Endothelial cell of umbilical vein (primary cell): ENCODE data around the gene CHRNA9. TPM values are rescaled to one million over a fixed set of nuclear protein-coding genes. Genes with fewer than 3 reads are reported as not detected.

Experiments
- BruUV-seq: library from RNA; stranded (reverse); fragments of 400-500 nt; replicated peaks from 2 replicates; lab custom pipeline; 2021; lab: Mats Ljungman, UMichigan
- CTCF ChIA-PET: fragments of 300-600, 350-600 bp; sonication (Branson Sonifier 250); formaldehyde crosslinking; loops from one replicate; lab custom pipeline; 2021; ENCODE audit warnings: antibody characterized with exemption, inconsistent platforms; lab: Charles Lee
- POLR2A ChIA-PET: fragments of 300-600, 350-600 bp; sonication (Branson Sonifier 250); formaldehyde crosslinking; loops from one replicate; lab custom pipeline; 2021; ENCODE audit warnings: antibody characterized with exemption, inconsistent platforms; lab: Charles Lee
- DNase-seq: peaks from one replicate; pipeline ENCODE4 v3.0.0-alpha.2; 2011; ENCODE audit warnings: low read depth, low spot score
- FAIRE-seq: peaks from 2 replicates; lab custom pipeline; 2011; peaks lifted over from hg19 to GRCh38; lab: Jason Lieb, UNC
- H2AFZ ChIP-seq: 2 replicates; pipeline ENCODE4 v1.6.0; 2012; ENCODE audit warnings: low read depth, low read length, control low read depth, inconsistent platforms
- H3K27ac ChIP-seq: 2 replicates; pipeline ENCODE4 v1.5.1; 2011; ENCODE audit warnings: low read depth, mild to moderate bottlenecking, control low read depth, low read length, moderate library complexity; ENCODE audit not compliant: insufficient read depth
- H3K27me3 ChIP-seq, 2 experiments: 2 replicates each; pipeline versions ENCODE4 v1.6.0 to v1.6.1; 2011; ENCODE audit warnings: low read length in 2 of 2, mixed read lengths in 1 of 2; ENCODE audit not compliant: control insufficient read depth in 2 of 2, insufficient read depth in 2 of 2
- H3K36me3 ChIP-seq, 2 experiments: 2 replicates in 1 of 2; 3 replicates in 1 of 2; pipeline ENCODE4 v1.5.1; 2011; ENCODE audit warnings: low read length in 2 of 2, mild to moderate bottlenecking in 1 of 2, moderate library complexity in 1 of 2; ENCODE audit not compliant: control insufficient read depth in 2 of 2, insufficient read depth in 2 of 2; ENCODE audit errors: extremely low read depth in 1 of 2
- H3K4me1 ChIP-seq: 3 replicates; pipeline ENCODE4 v1.5.1; 2011; ENCODE audit warnings: mild to moderate bottlenecking, low read length; ENCODE audit not compliant: control insufficient read depth, insufficient read depth; ENCODE audit errors: extremely low read depth
- H3K4me2 ChIP-seq: 2 replicates; pipeline ENCODE4 v1.6.1; 2011; ENCODE audit warnings: low read length, control low read depth, mixed read lengths; ENCODE audit not compliant: insufficient read depth
- H3K4me3 ChIP-seq, 3 experiments: fragments of 200-600 bp in 1 of 3; sonication (generic), shearing (Covaris generic) in 1 of 3; replicated peaks in 1 of 3; 2 replicates each; pipeline ENCODE4 v1.5.1; 2011 to 2016; ENCODE audit warnings: control low read depth in 3 of 3, low read length in 3 of 3, mild to moderate bottlenecking in 2 of 3, inconsistent platforms in 1 of 3, low read depth in 1 of 3, moderate library complexity in 1 of 3; ENCODE audit not compliant: insufficient read depth in 1 of 3
- H3K79me2 ChIP-seq: 2 replicates; pipeline ENCODE4 v1.6.0; 2012; ENCODE audit warnings: low read length, inconsistent platforms; ENCODE audit not compliant: control insufficient read depth, insufficient read depth
- H3K9ac ChIP-seq: replicated peaks from 2 replicates; pipeline ENCODE3; 2011; ENCODE audit warnings: low read length, control low read depth; ENCODE audit not compliant: insufficient read depth; ENCODE audit errors: extremely low read depth
- H3K9me1 ChIP-seq: replicated peaks from 3 replicates; pipeline ENCODE4 v1.6.0; 2011; ENCODE audit warnings: mild to moderate bottlenecking, low read length; ENCODE audit not compliant: control insufficient read depth, insufficient read depth; ENCODE audit errors: extremely low read depth
- H3K9me3 ChIP-seq: replicated peaks from 2 replicates; pipeline ENCODE4 v1.5.1; 2012; ENCODE audit warnings: low read length, inconsistent platforms; ENCODE audit not compliant: control insufficient read depth, insufficient read depth
- H4K20me1 ChIP-seq: replicated peaks from 2 replicates; pipeline ENCODE3; 2011; ENCODE audit warnings: mild to moderate bottlenecking, low read length; ENCODE audit not compliant: control insufficient read depth, insufficient read depth; ENCODE audit errors: extremely low read depth
- EZH2 ChIP-seq: IDR thresholded peaks from 2 replicates; pipeline ENCODE4 v1.6.1; 2012; ENCODE audit warnings: borderline replicate concordance, low read depth, mild to moderate bottlenecking, moderate library complexity, low read length, inconsistent platforms; ENCODE audit not compliant: severe bottlenecking
- FOS ChIP-seq: IDR thresholded peaks from 2 replicates; pipeline ENCODE4 v1.6.1; 2011; ENCODE audit warnings: mild to moderate bottlenecking, low read length, moderate library complexity, borderline replicate concordance; ENCODE audit not compliant: insufficient read depth
- GATA2 ChIP-seq: IDR thresholded peaks from 2 replicates; pipeline ENCODE4 v1.7.0; 2011; ENCODE audit warnings: low read depth, mild to moderate bottlenecking, moderate library complexity, mixed read lengths, low read length; ENCODE audit not compliant: insufficient read length, insufficient read depth
- JUN ChIP-seq: IDR thresholded peaks from 2 replicates; pipeline ENCODE4 v1.6.1; 2011; ENCODE audit warnings: borderline replicate concordance, low read depth; ENCODE audit not compliant: insufficient read length, insufficient read depth
- MYC ChIP-seq: IDR thresholded peaks from one replicate; pipeline ENCODE4 v1.6.1; 2011; ENCODE audit warnings: mild to moderate bottlenecking, low read depth, low read length
- POLR2A ChIP-seq: IDR thresholded peaks from 2 replicates; pipeline ENCODE4 v1.6.1; 2012; ENCODE audit warnings: low read depth, mild to moderate bottlenecking, control low read depth, low read length
- POLR2AphosphoS5 ChIP-seq: IDR thresholded peaks from 2 replicates; pipeline ENCODE4 v1.6.1; 2012; ENCODE audit warnings: low read depth, mild to moderate bottlenecking, control low read depth, low read length, moderate library complexity; ENCODE audit not compliant: insufficient read depth
- dilution Hi-C: fragments of 300-500 bp; cut with MboI; formaldehyde crosslinking; loops from one replicate; pipeline ENCODE4 v1.15.0; 2019; ENCODE audit warnings: low sequenced_read_pairs; ENCODE audit not compliant: extremely low pct_ligation_motif_present
- intact Hi-C: fragments of 100-400 bp; cut with micrococcal nuclease; formaldehyde crosslinking; loops from one replicate; pipeline ENCODE4 v1.10.0; 2022
- polyA plus RNA-seq, 4 experiments: library from polyadenylated mRNA; depleted of rRNA in 3 of 4; stranded (reverse) in 3 of 4; unstranded in 1 of 4; fragments of >200 nt; gene quantifications; 2 replicates each; pipeline versions ENCODE4 v1.2.1 to v1.2.3, GENCODE V29; 2011 to 2012; ENCODE audit warnings: missing spikeins in 1 of 4
- total RNA-seq: library from RNA; stranded (reverse); gene quantifications from 2 replicates; pipeline ENCODE4 v1.2.3, GENCODE V29; 2021
- TF ChIP-seq, protein P1 (sequence below): IDR thresholded peaks from 2 replicates; pipeline ENCODE4 v1.6.1; 2011; ENCODE audit not compliant: insufficient read depth, insufficient read length
- TF ChIP-seq, protein P2 (sequence below), 2 donors: IDR thresholded peaks; 1 replicate in 1 of 2; 2 replicates in 1 of 2; pipeline ENCODE4 v1.5.1; 2011; ENCODE audit warnings: low read length in 2 of 2, mild to moderate bottlenecking in 2 of 2, moderate library complexity in 2 of 2, control low read depth in 1 of 2, inconsistent platforms in 1 of 2, low read depth in 1 of 2; ENCODE audit not compliant: insufficient read depth in 1 of 2; ENCODE audit errors: extremely low read depth in 1 of 2

CHRNA9 gene
- total and polyA plus RNA-seq, 2 donors (not counting 3 experiments of a cell fraction or from before 2014, with no cell fraction given), result not detected

DNA sequence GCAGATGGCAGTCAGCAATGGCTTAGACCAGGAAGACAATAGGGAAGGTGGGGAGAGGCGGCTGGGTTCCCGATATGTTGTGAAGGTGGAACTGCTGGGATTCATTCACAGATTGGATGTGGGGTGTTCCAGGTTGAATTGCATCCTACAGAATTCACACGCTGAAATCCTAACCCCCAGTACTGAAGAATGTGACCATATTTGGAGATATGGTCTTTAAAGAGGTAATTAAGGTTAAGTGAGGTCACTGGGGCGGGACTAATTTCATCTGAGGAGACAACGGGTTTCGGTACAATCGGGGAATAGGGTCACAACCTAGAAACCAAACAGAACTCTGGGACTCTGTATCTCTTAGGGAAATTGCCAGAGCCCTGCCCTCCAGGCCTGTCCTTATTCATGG lies 5.3 kb upstream of the CHRNA9 start:
- Histone ChIP-seq H2AFZ (no peak overlapping the region), H3K9me1 (no peaks in the 10 kb centered on the region), H3K9me3 (no peaks in the 10 kb centered on the region), H3K4me2 (no peak overlapping the region), H3K27ac (no peak overlapping the region), H3K27me3 (peaks cover 5 to 6% of the 10 kb centered on the region in 2 experiments), H3K9ac (no peak overlapping the region), H3K4me1 (no peaks in the 10 kb centered on the region), H3K79me2 (no peaks in the 10 kb centered on the region), H4K20me1 (no peaks in the 10 kb centered on the region), H3K36me3 (no peaks in the 10 kb centered on the region), H3K4me3 (no peak overlapping the region)
- DNase-seq, result no peak
- CTCF ChIA-PET, result no interaction called here
- BruUV-seq, result no TSS peak
- TF ChIP-seq, protein P1, sequence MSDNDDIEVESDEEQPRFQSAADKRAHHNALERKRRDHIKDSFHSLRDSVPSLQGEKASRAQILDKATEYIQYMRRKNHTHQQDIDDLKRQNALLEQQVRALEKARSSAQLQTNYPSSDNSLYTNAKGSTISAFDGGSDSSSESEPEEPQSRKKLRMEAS, result no peak
- TF ChIP-seq POLR2AphosphoS5, result no peak
- TF ChIP-seq EZH2, result no peak
- TF ChIP-seq, protein P2, sequence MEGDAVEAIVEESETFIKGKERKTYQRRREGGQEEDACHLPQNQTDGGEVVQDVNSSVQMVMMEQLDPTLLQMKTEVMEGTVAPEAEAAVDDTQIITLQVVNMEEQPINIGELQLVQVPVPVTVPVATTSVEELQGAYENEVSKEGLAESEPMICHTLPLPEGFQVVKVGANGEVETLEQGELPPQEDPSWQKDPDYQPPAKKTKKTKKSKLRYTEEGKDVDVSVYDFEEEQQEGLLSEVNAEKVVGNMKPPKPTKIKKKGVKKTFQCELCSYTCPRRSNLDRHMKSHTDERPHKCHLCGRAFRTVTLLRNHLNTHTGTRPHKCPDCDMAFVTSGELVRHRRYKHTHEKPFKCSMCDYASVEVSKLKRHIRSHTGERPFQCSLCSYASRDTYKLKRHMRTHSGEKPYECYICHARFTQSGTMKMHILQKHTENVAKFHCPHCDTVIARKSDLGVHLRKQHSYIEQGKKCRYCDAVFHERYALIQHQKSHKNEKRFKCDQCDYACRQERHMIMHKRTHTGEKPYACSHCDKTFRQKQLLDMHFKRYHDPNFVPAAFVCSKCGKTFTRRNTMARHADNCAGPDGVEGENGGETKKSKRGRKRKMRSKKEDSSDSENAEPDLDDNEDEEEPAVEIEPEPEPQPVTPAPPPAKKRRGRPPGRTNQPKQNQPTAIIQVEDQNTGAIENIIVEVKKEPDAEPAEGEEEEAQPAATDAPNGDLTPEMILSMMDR (IDR thresholded peaks at IDR 0.05; ENCODE audit: extremely low read depth in 1 of 2, insufficient read depth in 1 of 2, low read depth in 1 of 2, low read length in 2 of 2), result no peak
- TF ChIP-seq FOS, result no peak
- TF ChIP-seq GATA2, result no peak
- TF ChIP-seq JUN, result no peak
- no peak for TF ChIP-seq MYC
- no peak for TF ChIP-seq POLR2A
- no peak for FAIRE-seq
- POLR2A ChIA-PET, result no interaction called here
- dilution Hi-C loops (no loop called here), intact Hi-C loops (no loop called here)
